H1 (cell line): Measurements from ENCODE around the gene FKBP8. TPM values are rescaled to one million over a fixed set of nuclear protein-coding genes. Genes with fewer than 3 reads are reported as not detected.

ENCODE experiments used
- CTCF ChIA-PET: fragments of 300-600 bp; sonication (Branson Sonifier 250); formaldehyde crosslinking; loops from one replicate; lab custom pipeline; 2021; ENCODE audit not compliant: partially characterized antibody; lab: Charles Lee
- POLR2A ChIA-PET: fragments of 300-600 bp; sonication (Branson Sonifier 250); formaldehyde crosslinking; loops from one replicate; lab custom pipeline; 2021; ENCODE audit warnings: inconsistent platforms; ENCODE audit not compliant: partially characterized antibody; lab: Charles Lee
- DNase-seq, 2 experiments: peaks; one replicate each; pipeline versions ENCODE4 v3.0.0 to v3.0.0-alpha.2; 2010 to 2022; ENCODE audit warnings: low spot score in 2 of 2, low read depth in 1 of 2, mixed read lengths in 1 of 2
- FAIRE-seq: peaks from 2 replicates; lab custom pipeline; 2011; peaks lifted over from hg19 to GRCh38; lab: Jason Lieb, UNC
- H2AFZ ChIP-seq: 2 replicates; pipeline ENCODE4 v1.8.1; 2012; ENCODE audit warnings: low read length, inconsistent platforms
- H2AK5ac ChIP-seq: 2 replicates; pipeline ENCODE4 v1.6.1; 2013; ENCODE audit warnings: low read depth, low read length
- H2BK120ac ChIP-seq: replicated peaks from 2 replicates; pipeline ENCODE3; 2013; ENCODE audit warnings: low read depth, low read length, inconsistent platforms
- H2BK12ac ChIP-seq: 2 replicates; pipeline ENCODE4 v1.6.1; 2013; ENCODE audit warnings: low read depth, low read length
- H2BK15ac ChIP-seq: 2 replicates; pipeline ENCODE4 v1.6.1; 2013; ENCODE audit warnings: low read length
- H2BK20ac ChIP-seq: 2 replicates; pipeline ENCODE4 v1.6.1; 2013; ENCODE audit warnings: low read length
- H2BK5ac ChIP-seq: 2 replicates; pipeline ENCODE4 v1.6.1; 2013; ENCODE audit warnings: low read depth, low read length
- H3K14ac ChIP-seq: 2 replicates; pipeline ENCODE4 v1.6.1; 2013; ENCODE audit warnings: inconsistent platforms; ENCODE audit not compliant: insufficient read length
- H3K18ac ChIP-seq: 2 replicates; pipeline ENCODE4 v1.6.1; 2013; ENCODE audit warnings: low read length; ENCODE audit errors: extremely low read depth
- H3K23ac ChIP-seq: 2 replicates; pipeline ENCODE4 v1.6.1; 2013; ENCODE audit warnings: inconsistent platforms; ENCODE audit not compliant: insufficient read length
- H3K23me2 ChIP-seq: 2 replicates; pipeline ENCODE4 v1.6.1; 2013; ENCODE audit warnings: low read depth, low read length
- H3K27ac ChIP-seq: 2 replicates; pipeline ENCODE4 v1.6.1; 2011; ENCODE audit warnings: low read depth, low read length, inconsistent platforms
- H3K27me3 ChIP-seq, 4 experiments: replicated peaks in 1 of 4; 1 replicate in 1 of 4; 2 replicates in 3 of 4; pipeline versions ENCODE4 v1.6.1 to v1.8.1; 2011 to 2013; ENCODE audit warnings: low read length in 3 of 4, mild to moderate bottlenecking in 3 of 4, inconsistent platforms in 2 of 4, mixed read lengths in 2 of 4, moderate library complexity in 1 of 4; ENCODE audit not compliant: control insufficient read depth in 3 of 4, insufficient read depth in 3 of 4; ENCODE audit errors: extremely low read depth in 1 of 4
- H3K36me3 ChIP-seq, 4 experiments: 2 replicates each; pipeline versions ENCODE4 v1.6.1 to v1.8.1; 2011 to 2013; ENCODE audit warnings: mild to moderate bottlenecking in 4 of 4, low read length in 3 of 4, moderate library complexity in 2 of 4, control low read depth in 1 of 4, inconsistent platforms in 1 of 4; ENCODE audit not compliant: insufficient read depth in 4 of 4, control insufficient read depth in 2 of 4
- H3K4ac ChIP-seq: replicated peaks from 2 replicates; pipeline ENCODE3; 2013; ENCODE audit warnings: low read length, low read depth, mixed read lengths, inconsistent platforms; ENCODE audit not compliant: insufficient read length
- H3K4me1 ChIP-seq, 4 experiments: replicated peaks in 1 of 4; 1 replicate in 1 of 4; 2 replicates in 3 of 4; pipeline versions ENCODE4 v1.6.1 to v1.8.1; 2011 to 2013; ENCODE audit warnings: low read length in 3 of 4, inconsistent platforms in 2 of 4, mixed read lengths in 1 of 4; ENCODE audit not compliant: insufficient read depth in 4 of 4, control insufficient read depth in 3 of 4
- H3K4me2 ChIP-seq, 2 experiments: 2 replicates each; pipeline versions ENCODE4 v1.6.1 to v1.8.1; 2011 to 2013; ENCODE audit warnings: low read depth in 2 of 2, low read length in 2 of 2, control low read depth in 1 of 2, inconsistent platforms in 1 of 2, mild to moderate bottlenecking in 1 of 2; ENCODE audit not compliant: insufficient read depth in 1 of 2
- H3K4me3 ChIP-seq, 4 experiments: fragments of 200-600, 300-600 bp in 1 of 4; sonication (generic), shearing (Covaris generic), sonication (Bioruptor Twin) in 1 of 4; 2 replicates each; pipeline versions ENCODE4 v1.5.1 to v1.8.1; 2011 to 2016; ENCODE audit warnings: low read length in 4 of 4, low read depth in 3 of 4, control low read depth in 2 of 4, inconsistent platforms in 2 of 4, mild to moderate bottlenecking in 2 of 4, mixed read lengths in 1 of 4, moderate library complexity in 1 of 4; ENCODE audit not compliant: insufficient read depth in 2 of 4; ENCODE audit errors: extremely low read depth in 1 of 4
- H3K56ac ChIP-seq: replicated peaks from 2 replicates; pipeline ENCODE3; 2013; ENCODE audit warnings: low read depth, mild to moderate bottlenecking, mixed read lengths, low read length, inconsistent platforms; ENCODE audit not compliant: insufficient read length
- H3K79me1 ChIP-seq: 2 replicates; pipeline ENCODE4 v1.6.1; 2013; ENCODE audit warnings: low read depth, low read length, control low read depth
- H3K79me2 ChIP-seq, 2 experiments: 2 replicates each; pipeline versions ENCODE4 v1.6.1 to v1.8.1; 2012 to 2013; ENCODE audit warnings: low read length in 2 of 2, mild to moderate bottlenecking in 2 of 2, inconsistent platforms in 1 of 2; ENCODE audit not compliant: insufficient read depth in 2 of 2, control insufficient read depth in 1 of 2
- H3K9ac ChIP-seq, 4 experiments: replicated peaks in 1 of 4; 1 replicate in 1 of 4; 2 replicates in 3 of 4; pipeline versions ENCODE4 v1.6.1 to v1.8.1; 2011 to 2013; ENCODE audit warnings: low read depth in 3 of 4, low read length in 3 of 4, control low read depth in 2 of 4, mild to moderate bottlenecking in 2 of 4, moderate library complexity in 2 of 4, inconsistent platforms in 1 of 4; ENCODE audit errors: extremely low read depth in 1 of 4
- H3K9me3 ChIP-seq, 2 experiments: 2 replicates each; pipeline versions ENCODE4 v1.6.1 to v1.8.1; 2012 to 2013; ENCODE audit warnings: mild to moderate bottlenecking in 2 of 2, moderate library complexity in 2 of 2, control low read depth in 1 of 2, inconsistent platforms in 1 of 2, low read depth in 1 of 2, low read length in 1 of 2, mixed read lengths in 1 of 2; ENCODE audit not compliant: insufficient read depth in 2 of 2
- H4K20me1 ChIP-seq, 2 experiments: replicated peaks in 1 of 2; 2 replicates each; pipeline versions ENCODE3 to v1.8.1; 2011 to 2013; ENCODE audit warnings: inconsistent platforms in 2 of 2, low read length in 2 of 2, mild to moderate bottlenecking in 1 of 2; ENCODE audit not compliant: insufficient read depth in 2 of 2, control insufficient read depth in 1 of 2
- H4K5ac ChIP-seq: 2 replicates; pipeline ENCODE4 v1.6.1; 2013; ENCODE audit warnings: low read length, low read depth, mixed read lengths, inconsistent platforms; ENCODE audit not compliant: insufficient read length
- H4K8ac ChIP-seq: 2 replicates; pipeline ENCODE4 v1.8.0; 2013; ENCODE audit warnings: mild to moderate bottlenecking, moderate library complexity, low read length, inconsistent platforms; ENCODE audit not compliant: insufficient read depth; ENCODE audit errors: extremely low read depth
- H4K91ac ChIP-seq: replicated peaks from 2 replicates; pipeline ENCODE3; 2013; ENCODE audit warnings: low read length, mixed read lengths, inconsistent platforms; ENCODE audit not compliant: insufficient read length
- CREB1 ChIP-seq: IDR thresholded peaks from 2 replicates; pipeline ENCODE4 v1.6.1; 2012; ENCODE audit warnings: inconsistent platforms
- ZNF274 ChIP-seq: IDR thresholded peaks from 2 replicates; pipeline ENCODE4 v1.7.0; 2012; ENCODE audit warnings: low read length, borderline replicate concordance; ENCODE audit errors: extremely low read depth
- WGBS, 2 experiments: shearing (Covaris generic) in 1 of 2; methylation state at CpG; one replicate each; pipeline versions ENCODE4 v1.1.6 to v1.1.7; 2013 to 2015; ENCODE audit warnings: low lambda C conversion rate in 2 of 2, mixed read lengths in 2 of 2, inconsistent platforms in 1 of 2, low coverage in 1 of 2, missing lambda C conversion rate in 1 of 2; ENCODE audit not compliant: insufficient replicate concordance in 2 of 2, insufficient coverage in 1 of 2, insufficient read length in 1 of 2; ENCODE audit errors: extremely low coverage in 1 of 2, missing lambda C conversion rate in 1 of 2; 5-methylcytosine and 5-hydroxymethylcytosine counted together
- polyA plus RNA-seq, 7 experiments: library from polyadenylated mRNA; depleted of rRNA in 3 of 7; stranded (reverse) in 5 of 7; unstranded in 2 of 7; fragments of >200 nt in 5 of 7; fragments of 200-250 nt in 2 of 7; gene quantifications; 1 replicate in 5 of 7; 2 replicates in 1 of 7; 4 replicates in 1 of 7; pipeline versions ENCODE4 v1.2.1 to v1.2.3, GENCODE V29; 2011 to 2013; ENCODE audit warnings: missing spikeins in 2 of 7, mixed read lengths in 2 of 7
- total RNA-seq: library from RNA; stranded (reverse); fragmentation: NEBNext Ultra II Directional; extraction: Animal tissue kit (Norgen Biotek cat#: 25700); gene quantifications from 2 replicates; pipeline ENCODE4 v1.2.1, GENCODE V29; 2021
- TF ChIP-seq, protein P1 (sequence below): IDR thresholded peaks from 2 replicates; pipeline ENCODE4 v1.6.1; 2011; ENCODE audit warnings: low read length, improper control_type of control experiment

The FKBP8 gene
- total and polyA plus RNA-seq, 2 of the 8 experiments (the other 6 are each of a cell fraction or from before 2014, with no cell fraction given): 264 to 309 TPM

DNA sequence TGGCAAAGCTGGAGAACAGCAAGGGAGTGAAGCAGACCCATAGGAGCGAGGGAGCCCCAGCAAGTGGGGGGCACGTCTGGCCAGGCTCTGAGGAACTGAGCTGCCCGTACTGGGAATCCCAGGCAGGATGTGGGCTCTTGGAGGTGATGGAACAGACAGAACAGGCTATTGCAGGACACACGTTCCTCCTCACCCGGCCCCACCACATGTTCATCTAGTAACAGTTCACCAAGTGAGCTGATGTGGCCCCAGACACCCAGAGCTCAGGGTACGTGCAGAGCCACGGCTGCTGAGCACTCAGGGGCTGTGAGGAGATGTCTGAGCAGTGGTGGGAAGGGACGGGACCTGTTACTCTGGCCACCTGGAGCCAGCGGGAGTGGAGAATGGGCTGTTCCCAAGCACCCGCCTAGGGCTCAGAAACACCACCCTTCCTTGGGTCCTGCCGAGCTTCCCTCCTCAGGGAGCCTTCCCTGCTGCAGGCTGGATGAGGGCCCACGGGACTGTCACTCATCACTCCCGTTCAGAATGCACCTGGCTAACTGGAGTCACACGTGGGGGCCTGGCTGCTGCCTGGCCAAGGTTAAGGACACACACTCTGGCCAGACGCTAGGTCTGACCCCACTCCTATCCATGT, 39.9 kb downstream of the FKBP8 start:
- peak overlapping the region; percentile 38 for H4K8ac ChIP-seq
- no peak overlapping the region for H2BK120ac ChIP-seq
- peak overlapping the region; percentile 26; the same call in 1 of the 2 replicates for H2BK5ac ChIP-seq
- H3K23me2 ChIP-seq: no peaks in the 10 kb centered on the region
- no peak overlapping the region for H3K4me3 ChIP-seq
- H4K91ac ChIP-seq: no peak overlapping the region
- H3K9ac ChIP-seq: no peak overlapping the region
- H3K18ac ChIP-seq: no peak overlapping the region
- FAIRE-seq (no peak), DNase-seq (no peak)
- H2AK5ac ChIP-seq: no peak overlapping the region
- ChIA-PET POLR2A (interaction anchor here (2.9 kb wide), 1 partner anchor 86 kb away, joined by 9 read pairs; the partner anchor contains the start of gene REX1BD), CTCF (interaction anchor here (0.7 to 32.9 kb wide), 10 partner anchors 12 to 227 kb away, joined by 3 to 458 read pairs (median 4); no protein-coding TSS in a partner anchor)
- 90% methylated on average over 15 of the region's 15 CpGs; no CpG with 5 or more reads in 1 of the 2 experiments for WGBS, 2 experiments
- H2BK20ac ChIP-seq: no peak overlapping the region
- no peak overlapping the region for H3K14ac ChIP-seq
- H3K79me2 ChIP-seq: peaks cover 0 to 66% of the 10 kb centered on the region in 2 experiments; a peak in 3 of 4 replicates
- no peaks in the 10 kb centered on the region; a peak in 1 of 7 replicates for H3K4me1 ChIP-seq
- no peak overlapping the region for H2BK15ac ChIP-seq
- no peak overlapping the region for H3K27ac ChIP-seq
- no peak overlapping the region for H3K4ac ChIP-seq
- no peak overlapping the region for H3K4me2 ChIP-seq
- H3K56ac ChIP-seq: no peak overlapping the region
- no peak overlapping the region for H3K23ac ChIP-seq
- H2BK12ac ChIP-seq: no peak overlapping the region
- no peaks in the 10 kb centered on the region for H3K9me3 ChIP-seq
- peaks cover 26% of the 10 kb centered on the region for H3K79me1 ChIP-seq
- H2AFZ ChIP-seq: no peak overlapping the region
- H4K5ac ChIP-seq: no peak overlapping the region
- H4K20me1 ChIP-seq: peaks cover 19 to 51% of the 10 kb centered on the region in 2 experiments
- no peaks in the 10 kb centered on the region for H3K36me3 ChIP-seq
- H3K27me3 ChIP-seq: no peaks in the 10 kb centered on the region
- TF ChIP-seq CREB1 (no peak), ZNF274 (no peak)
- TF ChIP-seq, protein P1, sequence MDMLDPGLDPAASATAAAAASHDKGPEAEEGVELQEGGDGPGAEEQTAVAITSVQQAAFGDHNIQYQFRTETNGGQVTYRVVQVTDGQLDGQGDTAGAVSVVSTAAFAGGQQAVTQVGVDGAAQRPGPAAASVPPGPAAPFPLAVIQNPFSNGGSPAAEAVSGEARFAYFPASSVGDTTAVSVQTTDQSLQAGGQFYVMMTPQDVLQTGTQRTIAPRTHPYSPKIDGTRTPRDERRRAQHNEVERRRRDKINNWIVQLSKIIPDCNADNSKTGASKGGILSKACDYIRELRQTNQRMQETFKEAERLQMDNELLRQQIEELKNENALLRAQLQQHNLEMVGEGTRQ: no peak
